IPS-18c (cell line): ENCODE measurements around the gene ZPBP.

Source experiments
- H3K4me3 ChIP-seq: 2 replicates; pipeline ENCODE4 v1.7.0; 2013; ENCODE audit warnings: low read depth, mild to moderate bottlenecking, low read length, moderate library complexity; ENCODE audit not compliant: insufficient read depth
- H3K9me3 ChIP-seq: one replicate; pipeline ENCODE4 v1.6.1; 2013; ENCODE audit warnings: mild to moderate bottlenecking, low read length, moderate library complexity; ENCODE audit not compliant: control insufficient read depth, insufficient read depth

ZPBP gene, protein sequence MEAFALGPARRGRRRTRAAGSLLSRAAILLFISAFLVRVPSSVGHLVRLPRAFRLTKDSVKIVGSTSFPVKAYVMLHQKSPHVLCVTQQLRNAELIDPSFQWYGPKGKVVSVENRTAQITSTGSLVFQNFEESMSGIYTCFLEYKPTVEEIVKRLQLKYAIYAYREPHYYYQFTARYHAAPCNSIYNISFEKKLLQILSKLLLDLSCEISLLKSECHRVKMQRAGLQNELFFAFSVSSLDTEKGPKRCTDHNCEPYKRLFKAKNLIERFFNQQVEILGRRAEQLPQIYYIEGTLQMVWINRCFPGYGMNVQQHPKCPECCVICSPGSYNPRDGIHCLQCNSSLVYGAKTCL

DNA sequence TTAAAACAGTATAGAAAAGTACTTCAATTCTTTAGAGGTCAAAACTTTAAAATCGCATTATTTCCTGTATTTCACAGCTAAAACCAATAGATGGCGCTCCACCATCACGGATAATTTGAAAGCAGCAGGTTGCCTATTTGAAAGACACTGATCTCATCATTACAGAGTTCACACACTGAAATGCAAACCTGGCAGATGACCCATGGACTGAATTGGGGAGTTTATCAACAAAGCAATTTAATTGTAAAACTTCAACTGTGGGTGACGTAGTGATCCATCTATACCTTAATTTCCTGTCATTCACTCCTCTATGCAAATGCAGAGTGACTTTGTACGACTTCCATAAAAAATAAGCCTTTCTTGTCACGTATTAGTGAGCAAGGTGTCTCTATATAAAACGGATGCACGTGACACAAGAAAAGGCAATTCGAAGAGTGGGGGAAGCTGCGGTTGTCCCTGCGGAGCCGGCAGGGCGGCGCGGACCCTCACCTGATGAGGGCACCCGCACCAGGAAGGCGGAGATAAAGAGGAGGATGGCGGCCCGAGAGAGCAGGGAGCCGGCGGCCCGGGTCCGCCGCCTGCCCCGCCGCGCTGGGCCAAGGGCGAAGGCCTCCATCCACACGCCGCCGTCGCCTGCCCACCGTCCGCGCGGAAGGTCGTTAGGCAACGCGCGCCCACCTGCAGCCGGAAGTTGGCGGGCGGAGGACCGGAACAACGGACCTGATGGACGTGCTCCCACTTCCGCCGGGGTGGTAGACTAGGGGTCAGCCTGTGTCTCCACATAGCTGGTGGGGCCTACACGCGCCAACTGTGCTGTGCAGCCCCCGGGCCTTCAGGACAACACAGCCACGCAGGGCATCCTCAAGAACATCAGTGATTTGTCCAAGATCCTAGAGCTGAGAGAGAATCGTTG lies at the start of gene ZPBP:
TSS of gene ZPBP (minus strand) at position 668 of the 913 bp plus-strand sequence. CDS start at position 616, 52 bp downstream.
- no peaks in the 10 kb centered on the region for H3K9me3 ChIP-seq
- peak within 1 kb of the TSS; percentile 20; the same call in 1 of the 2 replicates for H3K4me3 ChIP-seq

DNA sequence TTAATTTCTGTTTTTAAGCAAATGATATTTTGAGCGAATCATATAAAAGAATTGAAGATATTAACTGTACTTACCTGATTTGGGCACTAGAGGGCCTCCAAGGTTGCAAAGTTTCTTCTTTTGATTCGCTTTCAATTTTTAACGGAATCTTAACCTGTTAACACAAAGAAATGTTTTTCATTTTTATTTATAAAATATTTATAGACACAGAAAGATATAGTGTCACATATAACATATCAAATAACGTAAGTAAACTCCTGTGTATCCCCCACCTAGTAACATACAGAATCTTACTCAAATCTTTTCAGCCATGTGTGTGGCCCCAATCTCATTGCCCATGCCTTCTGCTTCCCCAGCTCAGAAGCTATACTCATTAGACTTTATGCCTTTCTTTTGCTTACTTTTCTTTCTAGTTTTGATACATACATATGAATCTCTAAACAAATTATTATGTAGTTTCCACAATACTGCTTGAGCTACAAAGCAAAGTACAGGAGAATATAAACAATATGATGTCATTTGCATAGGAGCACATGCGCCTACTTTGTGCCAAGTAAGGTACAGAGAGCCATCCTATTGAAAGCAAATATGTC lies 49.5 kb upstream of the ZPBP start:
- no peak overlapping the region for H3K4me3 ChIP-seq

GRCh38 chr7:50141854-50142253 lies 48.8 kb upstream of the ZPBP start:
- Histone ChIP-seq H3K4me3 (no peak overlapping the region), H3K9me3 (peaks cover 2% of the 10 kb centered on the region)

More for the DNA sequence above, 49.5 kb upstream of the ZPBP start:
- H3K9me3 ChIP-seq: peaks cover 2% of the 10 kb centered on the region

- H3K9me3 ChIP-seq: peaks cover 2% of the 10 kb centered on the region
- H3K4me3 ChIP-seq: no peak overlapping the region
Observed at GRCh38 chr7:50141131-50141530, 48.1 kb upstream of the ZPBP start.

GRCh38 chr7:50140688-50141087 lies 47.6 kb upstream of the ZPBP start:
- Histone ChIP-seq H3K9me3 (peaks cover 2% of the 10 kb centered on the region), H3K4me3 (no peak overlapping the region)

DNA sequence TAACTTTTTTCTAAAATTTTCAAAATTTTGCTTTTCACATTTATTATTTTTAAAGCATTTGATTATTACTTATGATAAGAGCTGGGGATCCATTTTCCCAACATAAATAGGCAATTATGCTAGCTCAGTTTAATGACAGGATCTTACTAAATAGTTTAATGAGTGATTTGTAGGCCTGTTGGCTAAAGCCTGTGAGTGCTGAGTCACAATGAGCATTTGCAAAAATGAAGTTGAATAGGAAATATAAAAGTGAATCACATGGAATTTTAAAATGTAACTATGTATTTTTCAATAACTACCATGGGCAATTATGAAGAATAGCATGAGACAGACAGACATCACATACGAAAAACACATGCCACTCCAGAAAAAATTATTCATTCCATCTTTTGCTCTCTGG lies 45.1 kb upstream of the ZPBP start:
- Histone ChIP-seq H3K4me3 (no peak overlapping the region), H3K9me3 (no peaks in the 10 kb centered on the region)

DNA sequence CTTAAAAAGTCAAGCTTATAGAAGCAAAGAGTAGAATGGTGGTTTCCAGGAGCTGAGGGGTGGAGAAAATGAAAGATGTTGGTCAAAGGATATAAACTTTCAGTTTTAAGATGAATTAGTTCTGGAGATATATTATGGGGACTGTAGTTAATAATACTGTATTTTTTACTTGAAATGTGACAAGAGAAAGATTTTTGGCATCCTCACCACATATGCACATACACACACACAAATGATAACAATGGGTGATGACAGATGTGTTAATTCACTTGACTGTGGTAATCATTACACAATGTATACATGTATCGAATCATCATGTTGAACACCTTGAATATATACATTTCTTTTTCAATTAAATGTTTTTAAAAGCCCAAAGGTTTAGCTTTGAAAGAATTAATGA lies 32.7 kb upstream of the ZPBP start:
- Histone ChIP-seq H3K9me3 (no peaks in the 10 kb centered on the region), H3K4me3 (no peak overlapping the region)

DNA sequence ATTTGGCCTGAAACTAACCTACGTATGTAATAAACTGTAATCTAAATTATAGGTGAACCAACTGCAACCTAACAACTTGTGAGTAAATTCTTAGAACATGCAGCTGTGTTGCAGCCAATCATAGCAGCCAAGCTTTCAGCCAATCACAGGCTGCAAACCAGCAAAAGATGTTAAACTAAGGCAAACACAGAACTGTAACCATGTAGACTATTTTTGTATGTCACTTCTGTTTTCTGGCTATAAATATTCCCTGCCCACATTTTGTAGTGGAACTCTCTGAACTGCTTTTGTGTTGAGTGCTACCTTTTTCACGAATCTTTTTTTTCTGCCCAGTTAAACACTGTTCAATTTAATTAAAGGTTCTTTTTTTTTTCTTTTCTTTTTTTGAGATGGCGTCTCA lies 28.2 kb upstream of the ZPBP start:
- H3K4me3 ChIP-seq: no peak overlapping the region
- H3K9me3 ChIP-seq: no peaks in the 10 kb centered on the region

GRCh38 chr7:50119815-50120637 lies 27.0 kb upstream of the ZPBP start:
- Histone ChIP-seq H3K4me3 (no peak overlapping the region), H3K9me3 (no peaks in the 10 kb centered on the region)

GRCh38 chr7:50112250-50112649 lies 19.2 kb upstream of the ZPBP start:
- Histone ChIP-seq H3K4me3 (no peak overlapping the region), H3K9me3 (no peaks in the 10 kb centered on the region)

DNA sequence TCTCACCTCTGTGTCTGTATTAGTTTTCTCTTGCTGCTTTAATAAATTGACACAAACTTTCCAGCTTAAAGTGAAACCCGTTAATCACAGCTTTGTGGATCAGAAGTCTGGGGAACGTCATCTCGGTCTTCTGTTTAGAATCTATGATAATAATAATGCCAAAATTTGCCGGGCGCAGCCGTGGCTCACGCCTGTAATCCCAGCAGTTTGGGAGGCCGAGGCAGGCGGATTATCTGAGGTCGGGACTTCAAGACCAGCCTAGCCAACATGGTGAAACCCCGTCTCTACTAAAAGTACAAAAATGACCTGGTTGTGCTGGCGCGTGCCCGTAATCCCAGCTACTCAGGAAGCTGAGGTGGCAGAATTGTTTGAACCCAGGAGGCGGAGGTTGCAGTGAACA lies 8.8 kb upstream of the ZPBP start:
- no peak overlapping the region for H3K4me3 ChIP-seq
- no peaks in the 10 kb centered on the region for H3K9me3 ChIP-seq

DNA sequence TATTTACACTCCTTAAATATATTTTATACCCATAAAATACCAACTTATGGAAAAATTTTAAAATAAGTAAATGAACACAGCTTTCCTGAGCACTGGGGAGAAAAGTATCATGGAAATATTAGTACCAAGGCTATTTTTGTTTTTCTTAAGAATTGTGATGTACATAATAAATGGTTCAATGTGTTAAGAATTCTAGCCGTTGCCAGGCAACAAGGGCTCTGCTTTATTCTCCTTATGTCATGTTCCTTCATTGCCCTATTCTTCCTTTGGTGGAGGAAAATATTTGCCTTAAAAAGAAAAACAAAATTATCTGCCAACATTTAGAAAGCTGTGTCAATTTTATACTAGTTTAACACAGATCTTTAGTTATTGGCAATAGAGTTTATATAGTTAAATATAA lies 2.6 kb upstream of the ZPBP start:
- Histone ChIP-seq H3K9me3 (no peaks in the 10 kb centered on the region), H3K4me3 (no peak overlapping the region)

DNA sequence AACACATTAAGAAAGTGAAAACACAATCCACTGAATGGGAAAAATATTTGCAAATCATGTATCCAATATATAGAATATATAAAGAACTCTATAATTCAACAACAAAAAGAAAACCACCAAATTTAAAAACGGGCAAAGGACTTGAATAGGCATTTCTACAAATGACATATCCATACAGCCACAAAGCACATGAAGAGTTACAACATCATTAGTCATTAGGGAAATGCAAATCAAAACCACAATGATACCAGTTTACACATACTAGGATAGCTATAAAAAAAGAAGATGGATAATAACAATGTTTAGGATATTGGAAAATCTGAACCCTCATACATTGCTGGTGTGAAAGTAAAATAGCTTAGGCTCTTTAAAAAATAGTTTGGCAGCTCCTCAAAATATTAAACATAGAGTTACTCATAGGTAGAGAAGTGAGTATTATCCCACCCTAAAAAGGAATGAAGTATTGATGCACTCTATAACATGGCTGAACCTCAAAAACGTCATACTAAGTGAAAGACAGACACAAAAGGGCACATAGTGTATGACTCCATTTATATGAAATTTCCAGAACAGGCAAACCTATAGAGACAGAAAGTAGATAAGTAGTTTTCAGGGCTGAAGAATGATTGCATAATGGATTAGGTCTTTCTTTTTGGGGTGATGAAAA lies 4.5 kb downstream of the ZPBP start:
- Histone ChIP-seq H3K4me3 (no peak overlapping the region), H3K9me3 (no peaks in the 10 kb centered on the region)

DNA sequence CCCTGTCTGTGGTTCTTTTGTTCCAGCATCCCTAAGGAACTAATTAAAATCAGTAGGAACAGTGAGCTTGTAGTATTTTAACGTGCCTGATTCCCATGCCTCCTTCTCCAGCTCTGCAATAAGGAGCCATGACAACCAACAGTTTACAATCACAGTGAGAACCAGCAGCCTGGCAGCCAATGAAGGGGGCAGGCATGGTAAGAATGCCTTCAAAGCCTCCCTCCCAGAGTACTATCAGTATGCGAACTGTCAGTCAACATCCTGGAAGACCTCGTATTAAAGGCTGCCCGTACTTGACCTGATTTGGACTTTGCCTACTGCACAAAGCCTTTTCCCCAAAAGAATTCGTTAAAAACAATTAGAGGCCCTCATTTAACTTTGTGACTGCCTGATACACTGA lies 7.7 kb downstream of the ZPBP start:
- no peak overlapping the region for H3K4me3 ChIP-seq

GRCh38 chr7:50073093-50073492 lies 20.0 kb downstream of the ZPBP start:
- H3K4me3 ChIP-seq: no peak overlapping the region
- peaks cover 13% of the 10 kb centered on the region for H3K9me3 ChIP-seq

More for the DNA sequence above, 7.7 kb downstream of the ZPBP start:
- no peaks in the 10 kb centered on the region for H3K9me3 ChIP-seq

DNA sequence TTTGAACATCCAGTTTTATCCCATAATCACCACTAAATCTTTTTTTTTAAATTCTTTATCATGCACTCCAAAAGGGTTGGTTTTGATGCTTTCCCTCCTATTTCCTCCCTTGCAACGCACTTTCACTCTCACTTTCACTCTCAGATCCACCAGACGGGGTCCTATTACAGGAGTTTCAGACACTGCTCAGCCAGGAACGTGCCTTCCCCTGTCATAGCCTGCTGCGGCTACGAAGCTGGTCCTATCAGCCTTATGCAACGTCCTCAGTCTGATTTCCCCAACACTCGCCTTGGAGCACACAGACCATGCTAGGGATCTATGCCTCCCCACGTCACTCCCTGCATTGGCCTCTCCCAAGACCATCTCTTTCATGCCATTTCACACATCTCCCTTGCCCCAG lies 23.4 kb downstream of the ZPBP start:
- peak overlapping the region; percentile 34; the same call in 1 of the 2 replicates for H3K4me3 ChIP-seq
- peaks cover 11% of the 10 kb centered on the region for H3K9me3 ChIP-seq
